IMR-90 (cell line): ENCODE results near the gene DZIP1. TPM values are rescaled to one million over a fixed set of nuclear protein-coding genes. Genes with fewer than 3 reads are reported as not detected.

Experiments
- ATAC-seq: fragments of 200-7000 bp; cut with Tn5 transposase; 2 replicates; pipeline ENCODE4 v1.9.1; 2020; ENCODE audit warnings: low read depth, mild to moderate bottlenecking, moderate library complexity
- BruUV-seq: library from RNA; stranded (reverse); fragments of 400-500 nt; replicated peaks from 2 replicates; lab custom pipeline; 2021; lab: Mats Ljungman, UMichigan
- CTCF ChIA-PET: fragments of 300-600 bp; formaldehyde crosslinking; extraction: SDS; loops from one replicate; lab custom pipeline; 2021; ENCODE audit warnings: antibody characterized with exemption; lab: Yijun Ruan, JAX
- POLR2A ChIA-PET: fragments of 300-600 bp; sonication (Branson Sonifier 250); formaldehyde crosslinking; loops from one replicate; lab custom pipeline; 2022; ENCODE audit warnings: antibody characterized with exemption; ENCODE audit not compliant: unreplicated experiment; lab: Charles Lee
- DNase-seq: peaks from one replicate; pipeline ENCODE4 v3.0.0; 2013
- H2AFZ ChIP-seq: replicated peaks from 2 replicates; pipeline ENCODE3; 2013; ENCODE audit warnings: low read length, mild to moderate bottlenecking; ENCODE audit not compliant: poor library complexity
- H2AK5ac ChIP-seq: 2 replicates; pipeline ENCODE4 v1.6.1; 2013; ENCODE audit warnings: low read depth, low read length, inconsistent platforms
- H2AK9ac ChIP-seq: replicated peaks from 2 replicates; pipeline ENCODE3; 2013; ENCODE audit warnings: mild to moderate bottlenecking, low read depth, low read length, moderate library complexity; ENCODE audit not compliant: poor library complexity
- H2BK120ac ChIP-seq: 2 replicates; pipeline ENCODE4 v1.6.1; 2013; ENCODE audit warnings: low read depth, low read length, inconsistent platforms
- H2BK15ac ChIP-seq: 3 replicates; pipeline ENCODE4 v1.6.1; 2013; ENCODE audit warnings: low read depth, low read length, inconsistent platforms
- H2BK20ac ChIP-seq: 2 replicates; pipeline ENCODE4 v1.6.1; 2013; ENCODE audit warnings: low read depth, mild to moderate bottlenecking, inconsistent platforms, low read length, moderate library complexity
- H2BK5ac ChIP-seq: 2 replicates; pipeline ENCODE4 v1.6.1; 2013; ENCODE audit warnings: mild to moderate bottlenecking, low read depth, low read length, inconsistent platforms; ENCODE audit not compliant: poor library complexity, severe bottlenecking
- H3K14ac ChIP-seq: replicated peaks from 2 replicates; pipeline ENCODE4 v1.6.1; 2013; ENCODE audit warnings: low read depth, low read length, inconsistent platforms
- H3K18ac ChIP-seq: 2 replicates; pipeline ENCODE4 v1.6.1; 2013; ENCODE audit warnings: low read depth, low read length, control low read depth
- H3K23ac ChIP-seq: 2 replicates; pipeline ENCODE4 v1.6.1; 2013; ENCODE audit warnings: low read depth, low read length, inconsistent platforms
- H3K27ac ChIP-seq: 2 replicates; pipeline ENCODE4 v1.5.1; 2013; ENCODE audit warnings: mild to moderate bottlenecking, control low read depth, low read length; ENCODE audit not compliant: insufficient read depth
- H3K27me3 ChIP-seq: 2 replicates; pipeline ENCODE4 v1.6.1; 2013; ENCODE audit warnings: low read length; ENCODE audit not compliant: control insufficient read depth, insufficient read depth
- H3K36me3 ChIP-seq: 2 replicates; pipeline ENCODE4 v1.6.1; 2013; ENCODE audit warnings: low read length, mixed read lengths; ENCODE audit not compliant: control insufficient read depth, insufficient read depth
- H3K4ac ChIP-seq: 2 replicates; pipeline ENCODE4 v1.6.1; 2013; ENCODE audit warnings: low read depth, low read length, inconsistent platforms
- H3K4me1 ChIP-seq: 2 replicates; pipeline ENCODE4 v1.6.1; 2013; ENCODE audit warnings: low read length, mixed read lengths; ENCODE audit not compliant: control insufficient read depth, insufficient read depth
- H3K4me2 ChIP-seq: 2 replicates; pipeline ENCODE4 v1.6.1; 2013; ENCODE audit warnings: low read depth, mild to moderate bottlenecking, control low read depth, low read length, moderate library complexity
- H3K4me3 ChIP-seq: 2 replicates; pipeline ENCODE4 v1.5.1; 2013; ENCODE audit warnings: low read depth, mild to moderate bottlenecking, control low read depth, low read length, moderate library complexity; ENCODE audit not compliant: insufficient read depth
- H3K56ac ChIP-seq: 2 replicates; pipeline ENCODE4 v1.6.1; 2013; ENCODE audit warnings: low read length, inconsistent platforms; ENCODE audit not compliant: insufficient read depth; ENCODE audit errors: extremely low read depth
- H3K79me1 ChIP-seq, 2 experiments: 2 replicates each; pipeline ENCODE4 v1.6.1; 2013; ENCODE audit warnings: low read length in 2 of 2, inconsistent platforms in 1 of 2, low read depth in 1 of 2
- H3K9ac ChIP-seq: 2 replicates; pipeline ENCODE4 v1.6.1; 2013; ENCODE audit warnings: low read depth, low read length, control low read depth
- H3K9me1 ChIP-seq: 2 replicates; pipeline ENCODE4 v1.6.1; 2013; ENCODE audit warnings: low read length, inconsistent platforms; ENCODE audit not compliant: insufficient read depth
- H3K9me3 ChIP-seq: 2 replicates; pipeline ENCODE4 v1.6.1; 2013; ENCODE audit warnings: low read length; ENCODE audit not compliant: control insufficient read depth, insufficient read depth
- H4K20me1 ChIP-seq: 2 replicates; pipeline ENCODE4 v1.6.1; 2013; ENCODE audit warnings: low read length, inconsistent platforms; ENCODE audit not compliant: insufficient read depth
- H4K5ac ChIP-seq: 2 replicates; pipeline ENCODE4 v1.6.1; 2013; ENCODE audit warnings: mild to moderate bottlenecking, low read depth, low read length, control low read depth
- H4K8ac ChIP-seq, 2 experiments: 2 replicates each; pipeline ENCODE4 v1.6.1; 2013; ENCODE audit warnings: low read depth in 2 of 2, low read length in 2 of 2, control low read depth in 1 of 2, inconsistent platforms in 1 of 2
- H4K91ac ChIP-seq: 2 replicates; pipeline ENCODE4 v1.6.1; 2013; ENCODE audit warnings: low read depth, low read length, inconsistent platforms; ENCODE audit not compliant: insufficient read depth
- BHLHE40 ChIP-seq: fragments of 150-350 bp; IDR thresholded peaks from 2 replicates; pipeline ENCODE4 v1.6.1; 2016; ENCODE audit warnings: mild to moderate bottlenecking, low read depth, low read length
- CEBPB ChIP-seq: IDR thresholded peaks from 2 replicates; pipeline ENCODE4 v1.6.1; 2012; ENCODE audit warnings: low read depth, low read length, improper control_type of control experiment
- CHD1 ChIP-seq: IDR thresholded peaks from 2 replicates; pipeline ENCODE4 v1.6.1; 2012; ENCODE audit warnings: low read depth, low read length, improper control_type of control experiment
- CTCF ChIP-seq: conservative IDR thresholded peaks from 2 replicates; pipeline ENCODE4 v1.5.1; 2012; ENCODE audit warnings: mild to moderate bottlenecking, low read depth, low read length, improper control_type of control experiment
- FOS ChIP-seq: fragments of 150-350 bp; IDR thresholded peaks from 2 replicates; pipeline ENCODE4 v1.6.1; 2016; ENCODE audit warnings: low read depth, low read length
- MAZ ChIP-seq: IDR thresholded peaks from 2 replicates; pipeline ENCODE4 v1.6.1; 2012; ENCODE audit warnings: low read depth, mild to moderate bottlenecking, low read length, improper control_type of control experiment, moderate library complexity, borderline replicate concordance
- MXI1 ChIP-seq: IDR thresholded peaks from 2 replicates; pipeline ENCODE4 v1.6.1; 2012; ENCODE audit warnings: low read depth, mild to moderate bottlenecking, low read length, moderate library complexity, borderline replicate concordance
- RCOR1 ChIP-seq: IDR thresholded peaks from 2 replicates; pipeline ENCODE4 v1.6.1; 2012; ENCODE audit warnings: mild to moderate bottlenecking, low read length, improper control_type of control experiment; ENCODE audit not compliant: insufficient replicate concordance
- SMC3 ChIP-seq: fragments of 150-350 bp; IDR thresholded peaks from 2 replicates; pipeline ENCODE4 v1.6.1; 2016; ENCODE audit warnings: low read depth, mild to moderate bottlenecking, antibody characterized with exemption, low read length, moderate library complexity
- WGBS, 2 experiments: methylation state at CpG; one replicate each; pipeline versions ENCODE4 v1.1.5 to v1.1.7; 2013; ENCODE audit warnings: missing lambda C conversion rate in 2 of 2; ENCODE audit not compliant: insufficient read length in 1 of 2; ENCODE audit errors: extremely low coverage in 2 of 2; 5-methylcytosine and 5-hydroxymethylcytosine counted together
- dilution Hi-C: fragments of 300-500 bp; cut with HindIII; formaldehyde crosslinking; loops from one replicate; pipeline ENCODE4 v1.14.3; 2018; ENCODE audit warnings: low sequenced_read_pairs; ENCODE audit not compliant: unreplicated experiment
- in situ Hi-C: fragments of 300-500 bp; cut with MboI; formaldehyde crosslinking; loops from 3 replicates; pipeline ENCODE4 v1.14.3; 2019; ENCODE audit warnings: low sequenced_read_pairs, inconsistent platforms, mixed read lengths
- intact Hi-C: fragments of 100-400 bp; cut with micrococcal nuclease; formaldehyde crosslinking; loops from 2 replicates; pipeline ENCODE4 v1.10.0; 2022
- polyA plus RNA-seq, 3 experiments: library from polyadenylated mRNA; depleted of rRNA; stranded (reverse); fragments of >200 nt; gene quantifications; 2 replicates each; pipeline ENCODE4 v1.2.3, GENCODE V29; 2012; ENCODE audit warnings: low replicate concordance in 1 of 3
- total RNA-seq: library from RNA; depleted of rRNA; stranded (reverse); fragments of >200 nt; gene quantifications from 2 replicates; pipeline ENCODE4 v1.2.3, GENCODE V29; 2012

Gene DZIP1
- total and polyA plus RNA-seq, 2 of the 4 experiments (the other 2 are of a cell fraction) = 12.2 to 15.9 TPM

GRCh38 chr13:95628488-95628887 lies 16.0 kb downstream of the DZIP1 start:
- in situ Hi-C loops = no loop called here
- Histone ChIP-seq H3K4ac (no peak overlapping the region), H2AK5ac (no peak overlapping the region), H3K9ac (no peak overlapping the region), H3K27me3 (no peaks in the 10 kb centered on the region), H3K36me3 (peaks cover 50% of the 10 kb centered on the region), H3K27ac (no peak overlapping the region), H2BK5ac (no peak overlapping the region), H3K79me1 (peaks cover 4 to 6% of the 10 kb centered on the region in 2 experiments; a peak in 3 of 4 replicates), H3K4me1 (peaks cover 2% of the 10 kb centered on the region; the same call in 1 of the 2 replicates), H3K14ac (no peak overlapping the region), H3K18ac (no peak overlapping the region), H3K9me1 (peaks cover 8% of the 10 kb centered on the region; the same call in 1 of the 2 replicates), H2AFZ (no peak overlapping the region), H3K4me2 (no peak overlapping the region), H4K8ac (no peak overlapping the region), H4K20me1 (peaks cover 6% of the 10 kb centered on the region), H4K5ac (no peak overlapping the region), H3K23ac (no peak overlapping the region), H2BK20ac (no peak overlapping the region), H4K91ac (no peak overlapping the region), H2BK15ac (no peak overlapping the region), H3K4me3 (no peak overlapping the region), H2BK120ac (no peak overlapping the region), H3K9me3 (no peaks in the 10 kb centered on the region; the same call in 1 of the 2 replicates), H3K56ac (no peak overlapping the region), H2AK9ac (no peak overlapping the region)
- ATAC-seq (0 out of 2 replicates have a peak, but pooled peaks have one; percentile 22), DNase-seq (no peak)
- intact Hi-C loops = no loop called here
- no CpG with 5 or more reads among the region's 1 CpG for WGBS, 2 experiments
- TF ChIP-seq MXI1 (no peak), BHLHE40 (no peak), SMC3 (no peak), MAZ (no peak), CHD1 (no peak), RCOR1 (no peak), CTCF (no peak), FOS (no peak), CEBPB (peak; percentile 57)
- ChIA-PET POLR2A (no interaction called here), CTCF (no interaction called here)
- BruUV-seq = no TSS peak
- dilution Hi-C loops = no loop called here
